Ramos (cell line): ENCODE measurements around the gene NFKBIE.
"Not testable (repeated sequence)": the region's sequence is repeated elsewhere in the genome, so short reads cannot be mapped to it uniquely, and the experiment has no call there.

Experiments
- in situ Hi-C: fragments of 300-500 bp; cut with MboI; formaldehyde crosslinking; loops from one replicate; pipeline ENCODE4 v1.14.3; 2022; ENCODE audit warnings: low sequenced_read_pairs; ENCODE audit not compliant: unreplicated experiment

NFKBIE gene

DNA sequence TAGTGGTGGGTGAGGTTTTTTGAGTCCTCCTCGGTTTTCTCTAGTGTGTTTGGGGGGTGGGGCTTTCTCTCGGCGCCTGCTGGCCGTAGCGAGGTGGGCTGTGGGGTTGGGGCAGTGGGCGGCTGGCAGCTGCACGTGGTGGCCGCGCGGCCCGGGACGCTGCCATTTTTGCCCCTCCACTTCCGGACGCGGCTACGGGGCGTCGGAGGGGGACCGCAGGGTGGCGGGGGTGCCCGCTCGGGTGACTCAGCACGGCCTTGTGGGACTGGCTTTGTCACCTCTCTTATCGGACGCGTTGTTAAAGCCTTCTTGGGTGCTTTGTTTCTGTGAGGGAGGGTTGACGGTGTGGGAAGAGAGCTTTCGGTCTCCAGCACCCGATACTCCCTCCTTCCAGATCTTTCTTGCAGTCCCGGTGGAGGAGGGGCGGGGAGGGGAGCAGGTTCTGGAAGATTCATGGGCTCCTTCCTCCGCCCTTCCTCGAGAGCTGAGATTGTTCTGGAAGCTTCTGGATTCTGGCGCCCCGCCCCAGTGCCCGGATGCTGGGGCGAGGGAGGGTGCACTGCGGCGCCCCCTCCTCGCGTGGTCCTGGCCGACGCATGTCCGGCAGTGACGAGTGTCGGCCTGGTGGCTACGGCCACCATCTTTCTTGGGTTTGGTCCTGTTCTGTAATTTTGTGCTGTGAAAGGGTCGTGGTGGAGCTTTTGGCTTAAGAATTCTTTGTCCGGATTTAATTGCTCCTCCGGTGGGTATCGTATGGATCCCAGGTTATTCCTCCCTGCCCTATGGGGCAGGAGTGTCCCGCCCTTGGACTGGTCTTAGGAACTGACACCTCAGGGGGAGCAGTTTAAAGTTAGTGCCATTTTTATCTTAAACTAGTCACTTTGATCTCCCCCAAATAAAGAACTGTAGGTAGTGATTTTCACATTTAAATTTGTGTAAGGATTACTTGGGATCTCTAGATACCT lies 17.7 kb downstream of the NFKBIE start:
- in situ Hi-C loops: loop anchor here (5.0 kb wide), 1 partner anchor 80 kb away; no protein-coding TSS in a partner anchor

DNA sequence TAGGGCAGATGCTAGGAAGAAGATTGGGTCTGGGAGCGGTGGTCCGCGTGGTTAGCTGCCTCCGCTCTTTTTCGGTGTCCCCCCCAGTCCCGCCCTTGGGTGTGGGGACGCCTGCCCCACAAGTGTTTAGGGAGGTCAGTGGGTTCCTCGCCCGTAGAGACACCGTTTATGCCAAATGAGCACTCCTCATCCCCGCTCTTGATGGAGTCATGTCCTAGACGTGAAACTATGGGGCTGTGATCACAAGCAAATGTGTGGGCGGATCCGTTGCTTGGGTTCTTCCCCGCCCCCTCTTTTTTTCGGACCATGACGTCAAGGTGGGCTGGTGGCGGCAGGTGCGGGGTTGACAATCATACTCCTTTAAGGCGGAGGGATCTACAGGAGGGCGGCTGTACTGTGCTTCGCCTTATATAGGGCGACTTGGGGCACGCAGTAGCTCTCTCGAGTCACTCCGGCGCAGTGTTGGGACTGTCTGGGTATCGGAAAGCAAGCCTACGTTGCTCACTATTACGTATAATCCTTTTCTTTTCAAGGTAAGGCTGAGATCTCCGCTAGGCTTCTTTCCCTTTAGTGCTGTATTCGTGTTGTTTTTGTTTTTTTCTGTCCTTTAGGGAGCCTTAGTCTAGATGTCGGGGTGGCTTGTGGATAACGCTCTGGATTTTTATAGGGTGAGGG lies 18.6 kb downstream of the NFKBIE start, which contains the start of gene HSP90AB1:
TSS of gene HSP90AB1 (plus strand) at position 439 of the 675 bp plus-strand sequence. CDS start 1,529 bp downstream, outside the sequence.
- in situ Hi-C loops: loop anchor here (5.0 kb wide), 1 partner anchor 79 kb away; no protein-coding TSS in a partner anchor

DNA sequence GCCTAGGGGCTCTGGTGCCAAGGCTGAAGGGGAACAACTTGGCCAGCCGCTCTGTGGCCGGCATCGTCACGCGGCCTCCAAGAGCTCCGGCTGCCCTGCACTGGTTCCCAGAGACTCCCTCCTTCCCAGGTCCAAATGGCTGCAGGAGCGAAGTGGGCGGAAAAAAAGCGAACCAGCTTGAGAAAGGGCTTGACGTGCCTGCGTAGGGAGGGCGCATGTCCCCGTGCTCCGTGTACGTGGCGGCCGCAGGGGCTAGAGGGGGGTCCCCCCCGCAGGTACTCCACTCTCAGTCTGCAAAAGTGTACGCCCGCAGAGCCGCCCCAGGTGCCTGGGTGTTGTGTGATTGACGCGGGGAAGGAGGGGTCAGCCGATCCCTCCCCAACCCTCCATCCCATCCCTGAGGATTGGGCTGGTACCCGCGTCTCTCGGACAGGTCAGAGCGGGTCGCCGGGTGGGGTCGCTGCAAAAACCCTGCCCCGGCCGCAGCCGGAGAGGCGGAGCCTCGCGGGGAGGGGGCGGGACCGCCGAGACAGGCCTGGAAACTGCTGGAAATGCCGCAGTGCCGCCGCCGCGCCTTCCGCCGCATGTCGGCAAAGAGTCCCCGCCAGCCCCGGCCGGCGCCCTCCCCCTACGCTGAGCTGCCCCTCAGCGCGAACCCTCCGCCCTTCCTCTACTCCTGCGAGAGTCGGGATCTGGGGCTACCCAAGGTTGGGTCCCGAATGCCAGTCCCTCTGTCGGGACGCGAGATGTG lies 19.3 kb downstream of the NFKBIE start:
- in situ Hi-C loops: loop anchor here (5.0 kb wide), 1 partner anchor 79 kb away; no protein-coding TSS in a partner anchor

DNA sequence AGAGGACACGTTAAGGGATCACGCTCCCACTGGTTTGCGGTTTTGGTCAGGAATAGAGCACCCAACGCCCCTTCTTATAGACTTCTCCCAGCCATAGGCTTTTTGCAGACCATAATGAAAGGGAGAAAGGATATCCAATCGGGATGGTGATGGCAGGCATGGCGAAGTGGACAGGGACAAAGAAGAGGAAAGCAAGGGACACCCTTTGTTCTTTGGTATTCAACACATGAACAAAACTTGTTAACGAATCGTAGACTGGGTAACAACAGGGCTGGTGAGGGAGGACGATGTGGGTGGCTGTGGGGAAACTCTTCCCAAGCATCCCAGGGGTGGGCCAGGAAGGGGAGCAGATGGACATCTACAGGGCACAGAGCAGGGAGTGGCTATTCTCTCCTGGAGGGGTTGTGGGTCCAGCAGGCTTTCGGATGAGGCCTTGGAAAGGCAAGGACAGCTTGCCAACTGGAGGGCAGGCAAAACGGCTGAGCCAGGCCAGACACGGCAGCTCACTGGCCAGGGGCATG lies 19.9 kb downstream of the NFKBIE start:
- in situ Hi-C loops: loop anchor here (5.0 kb wide), 1 partner anchor 78 kb away; no protein-coding TSS in a partner anchor

DNA sequence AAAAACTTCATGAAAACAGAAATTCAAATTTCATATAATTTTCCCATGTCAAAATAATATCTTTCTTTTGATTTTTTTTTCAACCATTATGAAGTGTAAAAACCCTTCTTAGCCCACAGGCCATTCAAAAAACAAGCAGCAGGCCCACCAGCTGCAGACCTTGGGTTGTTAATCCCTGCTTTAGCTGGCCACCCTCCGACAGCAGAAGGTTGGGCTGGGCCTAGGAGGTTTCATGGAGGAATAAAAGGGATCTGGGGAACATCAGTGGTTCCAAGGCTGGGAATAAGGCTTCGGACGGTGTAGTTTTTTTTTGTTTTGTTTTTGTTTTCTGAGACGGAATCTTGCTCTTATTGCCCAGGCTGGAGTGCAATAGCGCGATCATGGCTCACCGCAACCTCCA lies 22.0 kb downstream of the NFKBIE start:
- in situ Hi-C loops: no loop called here

DNA sequence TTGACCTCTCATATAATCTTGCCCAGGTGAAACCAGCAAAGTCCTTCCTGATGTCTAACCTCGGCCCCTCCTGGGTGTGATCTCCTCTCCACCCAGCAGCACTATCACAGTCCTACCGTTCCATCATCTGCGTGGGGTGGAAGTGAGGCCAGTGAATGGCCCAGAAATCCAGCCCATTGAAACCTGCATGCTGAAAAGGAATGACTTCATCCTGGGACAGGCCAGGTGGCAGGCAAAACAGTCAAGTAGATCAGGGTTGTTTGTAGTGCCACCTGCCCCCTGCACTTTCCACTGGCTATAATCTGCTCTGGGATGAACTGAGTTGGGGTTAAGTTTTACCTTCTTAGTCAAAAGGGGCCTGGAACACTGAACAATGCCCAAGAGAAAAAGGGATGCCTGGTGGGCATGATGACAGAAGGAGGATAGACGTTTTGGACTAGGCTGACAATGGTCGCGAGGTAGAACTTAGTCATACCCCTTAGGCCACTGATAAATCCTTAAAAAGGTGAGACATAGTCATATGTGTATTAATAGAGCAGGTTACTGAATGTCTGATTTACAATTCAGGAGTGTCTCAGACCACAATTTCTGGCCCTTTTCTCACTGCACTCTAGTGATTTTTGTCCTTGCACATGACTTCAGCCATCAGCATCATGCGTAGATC lies 26.5 kb downstream of the NFKBIE start:
- in situ Hi-C loops: no loop called here

DNA sequence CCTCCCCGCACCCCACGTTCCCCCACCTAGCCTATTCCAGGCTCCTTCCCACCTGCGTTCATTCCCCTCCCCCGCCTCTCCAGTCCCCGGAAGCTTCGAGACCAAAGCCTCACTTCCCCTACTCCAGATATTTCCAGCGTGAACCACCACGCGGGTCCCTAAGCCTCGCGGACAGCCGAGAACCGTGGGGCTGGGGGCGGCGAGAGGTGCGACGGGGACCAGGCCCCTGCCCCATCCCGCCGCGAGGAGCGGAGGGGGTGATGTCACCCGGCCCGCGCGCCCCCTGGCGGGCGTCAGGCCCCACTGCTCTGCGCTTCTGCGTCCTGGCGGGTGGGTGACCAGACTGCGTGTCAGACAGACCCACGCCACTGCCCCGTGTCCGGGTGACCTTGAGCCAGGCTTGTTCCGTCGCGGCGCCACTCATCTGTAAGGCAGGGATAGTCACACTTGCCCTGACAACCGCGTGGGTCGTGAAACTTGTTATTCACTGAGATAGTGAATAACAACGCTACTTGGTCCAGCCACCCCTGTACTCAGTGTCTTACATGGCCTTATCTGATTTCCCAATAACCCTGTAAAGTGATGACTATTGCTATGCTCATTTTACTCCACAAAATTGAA lies 27.4 kb downstream of the NFKBIE start:
- in situ Hi-C loops: no loop called here

DNA sequence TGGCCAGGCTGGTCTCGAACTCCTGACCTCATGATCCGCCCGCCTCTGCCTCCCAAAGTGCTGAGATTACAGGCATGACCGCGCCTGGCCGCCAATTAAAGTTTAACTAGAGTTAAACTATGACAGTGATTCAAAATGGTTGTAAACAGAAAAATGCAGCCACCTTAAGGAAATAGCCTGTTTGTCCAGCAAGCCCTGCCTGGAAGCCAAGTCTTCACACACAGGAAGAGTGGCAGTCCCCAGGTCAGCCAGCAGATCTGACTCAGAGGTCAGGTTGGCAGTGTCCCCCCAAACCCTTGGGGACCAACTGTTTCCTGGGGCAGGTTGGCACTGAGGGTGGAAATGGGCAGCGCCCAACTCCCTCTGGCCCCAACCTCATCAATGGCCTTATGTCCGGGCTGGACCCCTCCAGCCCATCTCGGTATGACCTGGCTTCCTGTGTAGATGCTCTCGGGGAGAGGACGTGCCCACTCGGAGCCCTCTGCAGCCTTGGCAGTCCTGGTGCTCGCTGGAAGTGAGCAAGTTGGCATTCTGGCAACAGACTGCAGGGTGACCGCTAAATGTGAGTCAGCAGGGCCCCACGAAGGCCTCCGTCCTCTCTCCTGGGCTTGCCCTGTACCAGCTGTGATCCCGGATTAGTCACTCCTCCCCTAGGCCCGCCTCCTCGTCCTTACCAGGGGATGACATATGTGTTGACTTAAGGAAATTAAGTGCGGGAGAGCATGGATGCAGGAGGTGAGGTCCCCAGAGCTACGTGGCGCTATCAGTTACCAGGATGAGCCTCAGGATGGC lies 28.1 kb downstream of the NFKBIE start:
- in situ Hi-C loops: no loop called here

DNA sequence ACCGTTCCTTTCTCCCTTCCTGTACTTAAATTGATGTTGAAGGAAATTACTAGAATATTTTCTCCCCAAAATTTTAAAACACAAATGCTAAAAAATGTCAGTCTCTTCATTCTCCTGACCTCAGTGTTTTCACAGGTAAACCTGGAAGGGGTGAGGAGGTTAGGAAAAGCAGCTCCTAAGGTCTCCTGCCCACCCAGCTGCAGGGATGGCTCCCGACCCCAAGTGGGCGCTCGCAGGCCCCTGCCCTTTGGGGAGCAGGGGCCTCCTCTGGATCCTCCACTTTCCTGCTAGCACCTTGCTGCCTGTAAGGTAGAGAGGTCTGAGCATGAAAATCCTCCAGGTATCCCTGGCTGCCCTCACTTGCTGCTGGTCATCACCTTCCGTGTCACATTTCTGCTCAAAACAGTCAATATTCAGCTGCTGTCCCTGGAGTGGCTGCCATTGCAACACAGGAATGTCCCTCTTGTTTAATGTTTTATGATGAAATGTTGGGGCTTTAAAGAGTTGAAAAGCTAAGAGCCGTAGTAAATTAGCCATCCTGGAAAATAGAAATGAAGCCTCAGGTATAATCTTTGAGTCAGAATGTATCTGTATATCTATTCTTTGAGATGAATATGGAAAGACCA lies 29.3 kb downstream of the NFKBIE start:
- in situ Hi-C loops: no loop called here

DNA sequence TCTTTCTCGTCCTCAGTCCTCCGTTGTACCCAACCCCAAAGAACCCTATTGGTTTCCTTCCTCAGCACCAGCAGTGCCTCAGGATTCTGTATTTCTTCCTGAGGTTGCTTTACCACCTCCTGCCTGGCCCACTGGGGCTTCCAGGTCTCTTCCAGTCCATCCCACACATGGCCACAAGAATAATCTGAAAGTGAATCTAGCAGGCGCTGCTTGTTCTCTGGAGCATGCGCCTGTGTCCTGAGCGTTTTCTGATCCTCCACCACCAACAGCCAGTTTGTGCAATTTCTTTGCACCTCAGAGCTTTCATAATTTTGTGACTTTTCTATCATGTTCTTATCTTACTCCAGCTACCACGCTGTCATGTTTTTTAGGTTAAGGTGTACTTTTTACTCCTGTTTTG lies 30.1 kb downstream of the NFKBIE start:
- in situ Hi-C loops: no loop called here

DNA sequence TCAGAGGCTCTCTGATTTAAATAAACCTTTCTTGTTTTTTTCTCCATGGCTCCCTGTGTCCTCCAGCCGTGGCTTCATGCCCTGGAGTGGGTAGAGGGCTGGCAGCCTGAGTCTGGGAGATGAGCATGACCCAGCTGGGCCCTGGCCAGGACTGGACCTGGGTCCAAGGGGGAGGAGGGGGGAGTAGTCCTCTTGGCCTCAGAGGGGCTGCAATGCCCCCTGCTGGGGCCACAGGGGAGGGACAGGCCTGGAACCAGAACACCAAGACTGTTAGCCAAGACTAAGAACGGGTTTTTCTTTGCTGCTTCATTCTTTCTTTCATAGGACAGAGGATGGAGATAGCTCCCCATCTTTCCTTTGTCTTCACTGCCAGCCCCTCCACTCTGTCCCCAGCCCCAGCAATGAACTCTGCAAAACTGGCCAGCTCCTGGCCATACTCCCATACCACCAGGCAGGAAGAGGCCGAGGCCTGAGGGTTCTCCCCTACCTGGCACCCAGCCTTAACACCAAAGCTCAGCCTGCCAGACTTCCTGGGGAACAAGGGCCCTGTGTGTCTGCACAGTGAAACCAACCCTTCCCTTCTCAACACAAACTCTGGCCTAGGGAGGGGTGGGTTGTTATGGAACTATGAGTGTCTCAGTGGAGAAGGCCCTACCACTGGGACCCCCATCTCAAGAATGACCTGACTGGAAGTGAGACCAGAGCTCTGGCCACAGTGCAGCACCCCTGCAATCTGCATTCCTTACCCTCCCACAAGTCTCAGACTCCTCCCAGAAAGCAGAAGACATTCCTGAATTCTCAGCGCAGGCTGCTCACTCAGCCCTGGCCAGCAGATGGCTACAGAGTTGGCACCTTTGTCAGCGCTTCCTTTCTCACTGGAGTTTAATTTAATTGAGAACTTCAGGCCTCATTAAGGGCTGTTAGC lies 31.0 kb downstream of the NFKBIE start:
- in situ Hi-C loops: no loop called here

DNA sequence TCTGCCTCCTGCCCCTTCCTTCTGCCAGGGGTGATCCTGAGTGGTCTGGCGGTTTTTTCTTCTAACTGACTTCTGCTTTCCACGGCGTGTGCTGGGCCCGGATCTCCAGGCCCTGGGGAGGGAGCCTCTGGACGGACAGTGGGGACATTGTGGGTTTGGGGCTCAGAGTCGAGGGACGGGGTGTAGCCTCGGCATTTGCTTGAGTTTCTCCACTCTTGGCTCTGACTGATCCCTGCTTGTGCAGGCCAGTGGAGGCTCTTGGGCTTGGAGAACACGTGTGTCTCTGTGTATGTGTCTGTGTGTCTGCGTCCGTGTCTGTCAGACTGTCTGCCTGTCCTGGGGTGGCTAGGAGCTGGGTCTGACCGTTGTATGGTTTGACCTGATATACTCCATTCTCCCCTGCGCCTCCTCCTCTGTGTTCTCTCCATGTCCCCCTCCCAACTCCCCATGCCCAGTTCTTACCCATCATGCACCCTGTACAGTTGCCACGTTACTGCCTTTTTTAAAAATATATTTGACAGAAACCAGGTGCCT lies 31.7 kb downstream of the NFKBIE start:
- in situ Hi-C loops: no loop called here

DNA sequence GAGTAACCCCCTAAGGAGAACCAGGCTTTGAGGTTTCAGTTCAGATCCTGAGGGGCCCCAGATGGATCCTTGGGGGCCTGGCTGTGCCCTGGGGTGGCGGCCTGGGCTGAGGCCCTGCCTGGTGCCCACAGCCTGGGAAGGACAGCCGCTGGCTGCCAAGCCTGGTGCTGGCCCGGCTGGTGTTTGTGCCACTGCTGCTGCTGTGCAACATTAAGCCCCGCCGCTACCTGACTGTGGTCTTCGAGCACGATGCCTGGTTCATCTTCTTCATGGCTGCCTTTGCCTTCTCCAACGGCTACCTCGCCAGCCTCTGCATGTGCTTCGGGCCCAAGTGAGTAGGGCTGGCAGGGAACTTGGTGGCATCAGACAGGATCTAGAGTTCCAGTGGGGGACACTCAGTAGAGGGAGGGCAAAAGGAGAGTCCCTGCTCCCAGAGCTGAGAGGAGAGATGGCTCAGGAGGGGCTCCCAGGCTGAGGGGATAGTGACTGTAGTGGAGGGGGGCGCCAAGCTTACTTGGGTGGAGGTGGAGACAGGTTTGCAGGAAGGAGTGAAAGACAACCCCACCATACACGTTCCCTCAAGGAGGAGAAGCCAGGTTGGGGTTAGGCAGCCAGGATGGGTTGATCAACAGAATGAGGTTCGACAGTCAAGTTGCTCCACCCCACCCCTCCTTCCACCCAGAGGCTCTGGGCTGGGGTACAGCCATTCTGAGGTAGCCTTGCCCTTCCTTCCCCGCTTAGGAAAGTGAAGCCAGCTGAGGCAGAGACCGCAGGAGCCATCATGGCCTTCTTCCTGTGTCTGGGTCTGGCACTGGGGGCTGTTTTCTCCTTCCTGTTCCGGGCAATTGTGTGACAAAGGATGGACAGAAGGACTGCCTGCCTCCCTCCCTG lies 32.4 kb downstream of the NFKBIE start:
- in situ Hi-C loops: no loop called here

DNA sequence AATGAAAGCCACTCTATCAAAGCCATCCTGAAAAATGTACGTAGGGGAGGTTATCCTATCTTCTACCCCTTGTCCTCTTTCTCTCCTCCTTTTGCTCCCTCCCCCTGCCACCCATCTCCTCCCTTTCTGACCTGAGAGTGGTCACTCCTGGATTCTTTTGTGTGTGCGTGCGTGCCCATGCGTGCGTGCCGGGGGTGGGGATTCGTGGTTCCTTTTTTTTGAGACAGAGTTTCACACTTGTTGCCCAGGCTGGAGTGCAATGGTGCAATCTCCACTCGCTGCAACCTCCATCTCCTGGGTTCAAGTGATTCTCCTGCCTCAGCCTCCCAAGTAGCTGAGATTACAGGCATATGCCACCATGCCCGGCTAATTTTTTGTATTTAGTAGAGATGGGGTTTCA lies 33.9 kb downstream of the NFKBIE start:
- in situ Hi-C loops: not testable (repeated sequence)

DNA sequence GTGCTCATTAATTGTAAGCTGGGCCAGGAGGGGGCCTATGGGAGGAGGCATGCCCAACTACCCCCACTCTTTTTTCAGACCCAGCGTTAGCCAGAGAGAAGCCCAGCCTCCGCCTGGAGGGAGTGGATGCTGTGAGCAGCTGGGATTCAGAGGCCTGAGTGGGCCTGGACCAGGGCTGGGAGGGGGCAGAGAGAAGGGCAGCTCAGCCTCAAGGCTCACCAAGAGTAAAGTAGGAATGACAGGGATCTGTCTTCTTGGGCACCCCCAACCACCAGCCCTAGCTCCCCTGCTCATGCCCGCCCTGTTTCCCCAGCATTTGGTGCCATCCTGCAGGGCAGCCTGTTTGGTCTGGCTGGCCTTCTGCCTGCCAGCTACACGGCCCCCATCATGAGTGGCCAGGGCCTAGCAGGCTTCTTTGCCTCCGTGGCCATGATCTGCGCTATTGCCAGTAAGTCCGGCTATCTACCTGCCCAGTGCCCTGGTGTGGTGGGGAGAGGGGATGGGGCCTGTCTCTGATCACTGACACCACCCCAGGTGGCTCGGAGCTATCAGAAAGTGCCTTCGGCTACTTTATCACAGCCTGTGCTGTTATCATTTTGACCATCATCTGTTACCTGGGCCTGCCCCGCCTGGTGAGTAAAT lies 35.2 kb downstream of the NFKBIE start:
- in situ Hi-C loops: no loop called here
